GM21515 (cell line): ENCODE results near the gene MSLN.

Source experiments
- ATAC-seq: cut with Tn5 transposase; IDR thresholded peaks from one replicate; pipeline ENCODE4 v1.9.1; 2021; ENCODE audit not compliant: unreplicated experiment

Gene MSLN

GRCh38 chr16:801584-802363 lies 41.2 kb downstream of the MSLN start:
- no peak for ATAC-seq

GRCh38 chr16:802461-802860 lies 41.9 kb downstream of the MSLN start:
- no peak for ATAC-seq

GRCh38 chr16:802914-803753 lies 42.6 kb downstream of the MSLN start:
- ATAC-seq, result no peak

- ATAC-seq, result no peak
Observed at GRCh38 chr16:803754-804080, 43.2 kb downstream of the MSLN start.

GRCh38 chr16:804193-805048 lies 43.9 kb downstream of the MSLN start:
- ATAC-seq, result no peak

GRCh38 chr16:805474-805873 lies 44.9 kb downstream of the MSLN start:
- no peak for ATAC-seq

- ATAC-seq, result peak; percentile 85
Observed at GRCh38 chr16:807347-808084, 47.0 kb downstream of the MSLN start.

- no peak for ATAC-seq
Observed at GRCh38 chr16:808085-808386, 47.5 kb downstream of the MSLN start.

GRCh38 chr16:813204-813915 lies 52.8 kb downstream of the MSLN start:
- no peak for ATAC-seq

- ATAC-seq, result no peak
Observed at GRCh38 chr16:813916-814412, 53.4 kb downstream of the MSLN start.

- ATAC-seq, result no peak
Observed at GRCh38 chr16:814974-815373, 54.4 kb downstream of the MSLN start.

- no peak for ATAC-seq
Observed at GRCh38 chr16:815861-816260, 55.3 kb downstream of the MSLN start.

- ATAC-seq, result no peak
Observed at GRCh38 chr16:817001-817906, 56.7 kb downstream of the MSLN start.

- ATAC-seq, result no peak
Observed at GRCh38 chr16:818132-818531, 57.6 kb downstream of the MSLN start.
